ENCODE results near the gene KLHL41.
"Not testable (repeated sequence)": the region's sequence is repeated elsewhere in the genome, so short reads cannot be mapped to it uniquely, and the experiment has no call there.

KLHL41 gene

DNA sequence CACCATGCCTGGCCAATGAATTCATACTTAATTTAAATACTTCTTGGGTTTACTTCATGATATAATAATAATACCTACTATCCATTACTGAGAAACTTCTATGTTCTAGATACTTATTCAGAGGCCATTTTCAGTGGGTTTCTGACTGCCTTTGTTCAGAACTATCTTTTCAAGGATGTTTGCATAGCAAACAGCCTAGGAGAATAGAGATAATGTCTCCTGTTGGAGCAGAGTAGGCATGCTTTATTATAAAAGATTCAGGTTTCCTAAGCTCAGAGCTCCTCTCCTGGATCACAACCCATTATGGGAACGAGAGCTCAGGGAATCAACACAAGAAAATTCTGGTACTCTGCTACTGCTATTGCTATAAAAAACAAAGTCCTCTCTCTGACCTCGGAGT lies 53.0 kb downstream of the KLHL41 start:
- CTCF ChIA-PET: interaction anchor here (0.8 to 1.0 kb wide), 3 partner anchors 10 to 13 kb away, joined by 3 read pairs; partner anchors contain the start of gene FASTKD1
- POLR2A ChIA-PET: no interaction called here
- no peak for DNase-seq (ENCODE audit: extremely low spot score)
- TF ChIP-seq, protein P1, sequence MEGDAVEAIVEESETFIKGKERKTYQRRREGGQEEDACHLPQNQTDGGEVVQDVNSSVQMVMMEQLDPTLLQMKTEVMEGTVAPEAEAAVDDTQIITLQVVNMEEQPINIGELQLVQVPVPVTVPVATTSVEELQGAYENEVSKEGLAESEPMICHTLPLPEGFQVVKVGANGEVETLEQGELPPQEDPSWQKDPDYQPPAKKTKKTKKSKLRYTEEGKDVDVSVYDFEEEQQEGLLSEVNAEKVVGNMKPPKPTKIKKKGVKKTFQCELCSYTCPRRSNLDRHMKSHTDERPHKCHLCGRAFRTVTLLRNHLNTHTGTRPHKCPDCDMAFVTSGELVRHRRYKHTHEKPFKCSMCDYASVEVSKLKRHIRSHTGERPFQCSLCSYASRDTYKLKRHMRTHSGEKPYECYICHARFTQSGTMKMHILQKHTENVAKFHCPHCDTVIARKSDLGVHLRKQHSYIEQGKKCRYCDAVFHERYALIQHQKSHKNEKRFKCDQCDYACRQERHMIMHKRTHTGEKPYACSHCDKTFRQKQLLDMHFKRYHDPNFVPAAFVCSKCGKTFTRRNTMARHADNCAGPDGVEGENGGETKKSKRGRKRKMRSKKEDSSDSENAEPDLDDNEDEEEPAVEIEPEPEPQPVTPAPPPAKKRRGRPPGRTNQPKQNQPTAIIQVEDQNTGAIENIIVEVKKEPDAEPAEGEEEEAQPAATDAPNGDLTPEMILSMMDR (IDR thresholded peaks at IDR 0.05; ENCODE audit: control extremely low read depth, extremely low read depth, low read depth, missing control alignments): no peak

DNA sequence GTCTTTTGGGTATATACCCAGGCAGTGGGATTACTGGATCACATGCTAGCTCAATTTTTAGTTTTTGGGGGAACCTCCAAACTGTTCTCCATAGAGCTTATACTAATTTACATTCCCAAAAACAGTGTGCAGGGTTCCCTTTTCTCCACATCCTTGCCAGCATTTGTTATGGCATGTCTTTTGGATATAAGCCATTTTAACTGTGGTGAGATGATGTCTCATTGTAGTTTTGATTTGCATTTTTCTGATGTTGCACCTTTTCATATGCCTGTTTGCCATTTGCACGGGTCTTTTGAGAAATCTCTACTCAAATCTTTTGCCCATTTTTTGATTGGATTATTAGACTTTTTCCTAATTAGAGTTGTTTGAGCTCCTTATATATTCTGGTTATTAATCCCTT lies 56.2 kb downstream of the KLHL41 start:
- POLR2A ChIA-PET: no interaction called here

GRCh38 chr2:169569948-169570347 lies 60.4 kb downstream of the KLHL41 start:
- CTCF ChIA-PET: no interaction called here
- POLR2A ChIA-PET: no interaction called here
- TF ChIP-seq, protein P1 (IDR thresholded peaks at IDR 0.05; ENCODE audit: control extremely low read depth, extremely low read depth, low read depth, missing control alignments): no peak
- DNase-seq (ENCODE audit: extremely low spot score): no peak

More for the DNA sequence above, 56.2 kb downstream of the KLHL41 start:
- TF ChIP-seq, protein P1 (IDR thresholded peaks at IDR 0.05; ENCODE audit: control extremely low read depth, extremely low read depth, low read depth, missing control alignments): no peak
- CTCF ChIA-PET: interaction anchor here (1.2 to 2.2 kb wide), 4 partner anchors 13 to 363 kb away, joined by 3 to 4 read pairs (median 4); partner anchors contain the start of gene PPIG
- DNase-seq (ENCODE audit: extremely low spot score): no peak

- POLR2A ChIA-PET; DNase-seq (ENCODE audit: extremely low spot score); CTCF ChIA-PET: not testable (repeated sequence)
Observed at GRCh38 chr2:169570752-169571151, 61.2 kb downstream of the KLHL41 start.

- no peak for DNase-seq (ENCODE audit: extremely low spot score)
- ChIA-PET CTCF (interaction anchor here (0.8 to 1.2 kb wide), 2 partner anchors 14 to 183 kb away, joined by 3 to 4 read pairs; no protein-coding TSS in a partner anchor), POLR2A (no interaction called here)
- TF ChIP-seq, protein P1 (IDR thresholded peaks at IDR 0.05; ENCODE audit: control extremely low read depth, extremely low read depth, low read depth, missing control alignments): no peak
Observed at GRCh38 chr2:169571571-169571970, 62.1 kb downstream of the KLHL41 start.

GRCh38 chr2:169572189-169572588 lies 62.7 kb downstream of the KLHL41 start:
- POLR2A ChIA-PET: no interaction called here

DNA sequence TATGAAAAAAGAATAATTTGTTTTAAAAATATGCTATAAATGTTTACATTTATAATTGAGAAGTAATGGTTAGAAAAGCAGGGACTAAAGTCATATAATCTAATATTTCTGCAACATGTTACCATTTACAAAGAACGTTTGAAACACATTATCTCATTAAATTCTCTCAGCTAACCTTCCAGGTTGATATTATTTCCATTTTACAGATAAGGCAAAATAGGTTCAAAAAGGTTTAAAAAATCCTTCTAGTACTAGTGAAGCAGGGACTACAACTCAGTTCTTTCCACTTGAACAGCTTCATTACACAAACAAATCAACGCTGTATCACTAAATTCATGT lies 63.3 kb downstream of the KLHL41 start:
- POLR2A ChIA-PET: interaction anchor here (0.6 to 1.2 kb wide), 3 partner anchors 9 to 226 kb away, joined by 3 to 4 read pairs (median 4); no protein-coding TSS in a partner anchor
- TF ChIP-seq, protein P1 (IDR thresholded peaks at IDR 0.05; ENCODE audit: control extremely low read depth, extremely low read depth, low read depth, missing control alignments): no peak

More at GRCh38 chr2:169572189-169572588, 62.7 kb downstream of the KLHL41 start:
- CTCF ChIA-PET: interaction anchor here (0.8 to 1.4 kb wide), 4 partner anchors 10 to 183 kb away, joined by 3 to 6 read pairs (median 4); no protein-coding TSS in a partner anchor
- DNase-seq (ENCODE audit: extremely low spot score): no peak
- TF ChIP-seq, protein P1 (IDR thresholded peaks at IDR 0.05; ENCODE audit: control extremely low read depth, extremely low read depth, low read depth, missing control alignments): no peak

More for the DNA sequence above, 63.3 kb downstream of the KLHL41 start:
- CTCF ChIA-PET: interaction anchor here (1.1 to 1.4 kb wide), 2 partner anchors 9 to 12 kb away, joined by 4 to 6 read pairs; no protein-coding TSS in a partner anchor
- no peak for DNase-seq (ENCODE audit: extremely low spot score)
